ENCODE data around the gene LIF. TPM values are rescaled to one million over a fixed set of nuclear protein-coding genes. Genes with fewer than 3 reads are reported as not detected.

LIF gene
- total RNA-seq, 4 donors from 2014 or later: 0.19 to 4.8 (median 1.6) TPM

GRCh38 chr22:30198152-30198825, 48.3 kb downstream of the LIF start:
- Histone ChIP-seq H3K4me3 (no peak overlapping the region), H3K4me1 (peaks cover 22 to 24% (median 22%) of the 10 kb centered on the region in 4 donors), H3K27me3 (peaks cover 0 to 8% (median 0%) of the 10 kb centered on the region in 4 donors), H3K27ac (replicated peaks in 1 of 4) (no peak overlapping the region), H3K9me3 (no peaks in the 10 kb centered on the region), H3K36me3 (no peaks in the 10 kb centered on the region)
- 94% methylated on average over 5 of the region's 5 CpGs for WGBS
- no peak for TF ChIP-seq EP300 (IDR thresholded peaks at IDR 0.05)
- no peak for TF ChIP-seq POLR2AphosphoS5 (IDR thresholded peaks at IDR 0.05)
- no peak for TF ChIP-seq POLR2A (IDR thresholded peaks at IDR 0.05; ENCODE audit: low read depth)
- no peak for TF ChIP-seq CTCF (IDR thresholded peaks at IDR 0.05)
- intact Hi-C loops (cut with DNase I): no loop called here
- DNase-seq (ENCODE audit: extremely low spot score): no peak

- TF ChIP-seq EP300 (IDR thresholded peaks at IDR 0.05) (no peak), CTCF (IDR thresholded peaks at IDR 0.05) (no peak), POLR2AphosphoS5 (IDR thresholded peaks at IDR 0.05) (no peak)
- H3K4me1 ChIP-seq: peaks cover 22 to 24% (median 22%) of the 10 kb centered on the region in 4 donors
- DNase-seq (ENCODE audit: extremely low spot score): no peak
- intact Hi-C loops (cut with DNase I): no loop called here
- no peak overlapping the region for H3K4me3 ChIP-seq
- H3K9me3 ChIP-seq: no peaks in the 10 kb centered on the region
- peak overlapping the region; percentile 61 to 76 (median 72) for H3K27ac ChIP-seq (replicated peaks in 1 of 4)
- H3K36me3 ChIP-seq: no peaks in the 10 kb centered on the region
- no peaks in the 10 kb centered on the region for H3K27me3 ChIP-seq
Observed at GRCh38 chr22:30197389-30197788, 49.2 kb downstream of the LIF start.

GRCh38 chr22:30196880-30197336, 49.7 kb downstream of the LIF start:
- TF ChIP-seq CTCF (IDR thresholded peaks at IDR 0.05) (no peak), POLR2AphosphoS5 (IDR thresholded peaks at IDR 0.05) (no peak), EP300 (IDR thresholded peaks at IDR 0.05) (no peak), POLR2A (IDR thresholded peaks at IDR 0.05; ENCODE audit: low read depth) (no peak)
- DNase-seq (ENCODE audit: extremely low spot score): no peak
- no peaks in the 10 kb centered on the region for H3K9me3 ChIP-seq
- intact Hi-C loops (cut with DNase I): no loop called here
- H3K27me3 ChIP-seq: no peaks in the 10 kb centered on the region
- WGBS: 23% methylated on average over 2 of the region's 2 CpGs
- peak overlapping the region; percentile 61 to 76 (median 72) for H3K27ac ChIP-seq (replicated peaks in 1 of 4)
- H3K36me3 ChIP-seq: no peaks in the 10 kb centered on the region
- no peak overlapping the region for H3K4me3 ChIP-seq
- H3K4me1 ChIP-seq: peaks cover 22 to 24% (median 22%) of the 10 kb centered on the region in 4 donors

- TF ChIP-seq CTCF (IDR thresholded peaks at IDR 0.05): no peak
- TF ChIP-seq POLR2A (IDR thresholded peaks at IDR 0.05; ENCODE audit: low read depth): no peak
- TF ChIP-seq EP300 (IDR thresholded peaks at IDR 0.05): no peak
- peak; percentile 36 to 41 for TF ChIP-seq POLR2AphosphoS5 (IDR thresholded peaks at IDR 0.05)
- intact Hi-C loops (cut with DNase I): no loop called here
- peak; percentile 96 for DNase-seq (ENCODE audit: extremely low spot score)
- WGBS: 14% methylated on average over 10 of the region's 11 CpGs
- Histone ChIP-seq H3K27ac (replicated peaks in 1 of 4) (peak overlapping the region; percentile 61 to 76 (median 72)), H3K4me1 (peaks cover 22 to 24% (median 22%) of the 10 kb centered on the region in 4 donors), H3K27me3 (no peaks in the 10 kb centered on the region), H3K4me3 (peak overlapping the region in 3 of 4 donors; percentile 16 to 31 (median 28)), H3K36me3 (no peaks in the 10 kb centered on the region), H3K9me3 (no peaks in the 10 kb centered on the region)
Observed at GRCh38 chr22:30196141-30196879, 50.2 kb downstream of the LIF start.

Measured in esophagus muscularis mucosa (tissue), 4 donors.